ENCODE results near the gene APOF.
"Not testable (repeated sequence)": the region's sequence is repeated elsewhere in the genome, so short reads cannot be mapped to it uniquely, and the experiment has no call there.

GRCh38 chr12:56335527-56335926 is 27.1 kb downstream of the APOF start:
- not testable (repeated sequence) for TF ChIP-seq CTCF (conservative IDR thresholded peaks at IDR 0.05 in 1 of 2, IDR thresholded peaks at IDR 0.05 in 1 of 2; ENCODE audit: low read depth in 1 of 2, low read length in 2 of 2); EZH2 (IDR thresholded peaks at IDR 0.05; ENCODE audit: low read length, missing control alignments)

Measured in fibroblast of lung (primary cell).